GM12873 (cell line): ENCODE measurements around the gene GRID2IP.

Experiments
- CTCF ChIP-seq: IDR thresholded peaks from 2 replicates; pipeline ENCODE4 v1.5.1; 2012; ENCODE audit warnings: low read depth, mild to moderate bottlenecking, moderate library complexity, low read length, control low read depth; ENCODE audit not compliant: insufficient read depth; ENCODE audit errors: missing control alignments

GRID2IP gene

DNA sequence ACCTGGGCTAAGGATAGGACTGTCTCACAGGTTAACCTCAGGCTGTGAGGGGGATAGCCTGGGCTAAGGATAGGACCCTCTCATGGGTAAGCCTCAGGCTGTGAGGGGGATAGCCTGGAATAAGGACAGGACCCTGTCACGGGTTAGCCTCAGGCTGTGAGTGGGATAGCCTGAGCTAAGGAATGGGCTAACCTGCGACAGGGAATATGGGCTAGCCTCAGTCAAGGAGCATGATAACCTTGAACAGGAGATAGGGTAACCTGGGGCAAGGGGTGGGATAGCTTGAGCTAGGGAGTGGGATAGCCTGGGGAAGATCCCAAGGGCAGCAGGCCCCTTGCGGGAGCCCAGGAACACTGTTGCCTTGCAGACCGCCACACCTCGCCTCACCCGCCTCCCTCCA, 42.7 kb downstream of the GRID2IP start:
- no peak for TF ChIP-seq CTCF

DNA sequence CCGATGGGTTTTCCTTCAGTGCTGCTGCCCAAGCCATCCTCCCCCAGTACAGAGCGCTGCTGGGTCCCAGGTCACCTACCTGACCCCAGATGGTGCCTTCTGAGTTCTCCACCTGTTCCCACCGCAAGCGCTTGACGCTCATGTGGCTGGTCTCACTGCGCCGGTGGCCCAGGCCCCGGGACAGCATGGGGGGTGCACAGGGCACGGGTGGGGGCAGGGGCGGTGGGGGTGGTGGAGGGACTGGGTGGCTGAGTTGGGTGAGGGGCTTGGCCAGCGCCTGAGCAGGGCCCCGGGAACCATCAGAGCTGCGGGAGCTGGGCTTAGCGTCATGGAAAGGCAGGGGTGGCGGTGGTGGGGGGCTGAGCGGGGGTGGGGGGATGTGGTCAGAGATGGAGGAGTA, 43.4 kb downstream of the GRID2IP start:
- TF ChIP-seq CTCF: no peak

DNA sequence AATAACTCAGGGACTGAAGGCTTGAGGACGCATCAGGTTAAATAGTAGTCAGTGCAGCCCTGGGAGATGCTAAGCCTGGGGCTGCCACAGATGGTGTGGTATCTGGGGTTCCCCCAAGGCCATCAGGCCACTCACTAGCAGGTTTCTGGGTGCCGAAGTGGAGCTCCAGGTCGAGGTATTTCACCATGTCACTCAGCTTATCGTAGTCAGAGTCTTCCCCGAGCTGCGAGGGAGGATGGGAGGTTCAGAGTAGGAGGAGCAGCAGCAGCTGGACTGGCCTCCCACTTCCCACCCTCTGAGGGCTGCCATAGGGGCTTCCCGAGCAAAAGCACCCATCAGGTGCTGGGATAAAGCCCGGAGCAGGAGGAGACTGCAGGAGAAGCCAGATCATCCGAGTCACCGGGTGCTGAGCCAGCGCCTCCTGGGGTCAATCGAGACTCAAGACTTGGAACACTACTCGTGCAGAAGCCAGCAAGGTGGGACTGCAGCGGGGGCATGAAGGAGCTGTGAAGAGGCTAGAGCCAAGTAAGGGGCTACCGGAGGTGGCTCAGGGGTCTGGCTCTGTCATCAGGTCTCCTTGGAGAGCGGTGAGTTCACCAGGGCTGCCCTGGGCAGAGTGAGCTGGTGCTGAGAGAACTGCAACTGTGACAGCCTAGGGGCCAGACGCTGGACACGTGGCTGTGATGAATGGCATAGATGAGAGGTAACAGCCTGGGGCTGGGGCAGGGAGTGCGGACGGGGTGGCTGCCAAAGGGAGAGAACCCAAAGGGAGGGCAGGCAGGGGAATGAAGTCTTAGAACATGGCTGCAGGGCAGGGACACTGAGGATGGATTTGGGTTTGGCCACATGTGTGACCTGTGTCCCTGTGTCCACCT, 45.3 kb downstream of the GRID2IP start:
- no peak for TF ChIP-seq CTCF

DNA sequence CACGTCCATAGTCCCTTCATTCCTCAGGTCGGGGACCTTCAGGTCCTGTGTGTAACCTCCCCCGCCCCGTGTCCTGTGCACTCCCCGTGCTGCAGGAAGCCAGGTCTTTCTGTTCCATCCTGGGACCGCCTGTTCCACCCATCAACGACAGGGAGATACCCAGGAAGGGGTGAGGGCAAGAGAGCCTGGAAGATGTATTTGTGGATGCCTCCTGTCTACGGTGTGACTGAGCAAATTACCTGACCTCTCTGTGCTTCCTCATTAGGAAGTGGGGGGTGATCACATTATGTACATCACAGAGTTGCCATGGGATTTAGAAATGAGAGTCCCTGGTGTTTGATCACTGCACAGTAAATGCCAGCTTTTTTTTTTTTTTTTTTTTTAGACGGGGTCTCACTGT, 46.3 kb downstream of the GRID2IP start:
- TF ChIP-seq CTCF: no peak

DNA sequence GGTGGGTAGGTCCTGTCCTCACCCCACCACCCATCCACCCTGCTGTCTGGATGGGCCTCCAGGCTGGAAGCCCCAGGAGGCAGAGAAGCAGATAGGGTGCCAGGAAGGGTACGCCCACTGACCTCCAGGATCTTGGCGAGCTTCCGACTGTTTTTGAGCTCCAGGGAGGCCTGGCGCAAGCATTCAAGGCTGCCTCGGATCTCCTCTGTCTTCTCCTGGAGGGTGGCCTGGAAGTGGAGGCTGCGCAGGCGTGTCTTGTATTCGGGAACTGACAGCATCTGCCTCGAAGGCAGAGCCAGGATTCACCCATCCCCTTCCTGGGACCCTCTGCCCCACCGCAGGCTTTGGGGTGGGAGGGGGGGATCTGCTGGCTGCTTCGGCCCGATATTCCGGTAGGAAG, 48.4 kb downstream of the GRID2IP start:
- TF ChIP-seq CTCF: no peak

- no peak for TF ChIP-seq CTCF
Observed at GRCh38 chr7:6501586-6502564, 49.4 kb downstream of the GRID2IP start.

GRCh38 chr7:6500691-6501090, 50.6 kb downstream of the GRID2IP start:
- no peak for TF ChIP-seq CTCF
